ENCODE measurements around the gene VAV2.

Gene VAV2

DNA sequence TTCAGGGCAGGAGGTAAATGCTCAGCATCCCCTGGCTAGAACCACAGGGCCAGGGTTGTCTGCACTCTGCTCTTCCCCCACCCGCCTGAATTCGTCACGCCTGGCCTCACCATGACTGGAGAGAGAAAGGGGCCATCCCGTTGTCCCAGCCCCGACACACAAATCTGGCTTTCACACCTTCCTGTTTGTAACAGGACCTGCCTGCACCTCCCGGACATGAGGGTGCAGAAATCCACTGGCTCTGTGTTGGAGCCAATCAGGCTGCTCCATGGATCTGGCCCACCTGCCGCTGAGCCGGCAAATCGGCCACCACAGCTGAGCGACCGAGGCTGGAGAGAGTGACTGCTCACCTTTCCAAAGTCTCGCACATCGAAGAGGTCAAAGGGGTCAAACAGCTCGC lies 53.4 kb downstream of the VAV2 start (continued):
- TF ChIP-seq, protein P1, sequence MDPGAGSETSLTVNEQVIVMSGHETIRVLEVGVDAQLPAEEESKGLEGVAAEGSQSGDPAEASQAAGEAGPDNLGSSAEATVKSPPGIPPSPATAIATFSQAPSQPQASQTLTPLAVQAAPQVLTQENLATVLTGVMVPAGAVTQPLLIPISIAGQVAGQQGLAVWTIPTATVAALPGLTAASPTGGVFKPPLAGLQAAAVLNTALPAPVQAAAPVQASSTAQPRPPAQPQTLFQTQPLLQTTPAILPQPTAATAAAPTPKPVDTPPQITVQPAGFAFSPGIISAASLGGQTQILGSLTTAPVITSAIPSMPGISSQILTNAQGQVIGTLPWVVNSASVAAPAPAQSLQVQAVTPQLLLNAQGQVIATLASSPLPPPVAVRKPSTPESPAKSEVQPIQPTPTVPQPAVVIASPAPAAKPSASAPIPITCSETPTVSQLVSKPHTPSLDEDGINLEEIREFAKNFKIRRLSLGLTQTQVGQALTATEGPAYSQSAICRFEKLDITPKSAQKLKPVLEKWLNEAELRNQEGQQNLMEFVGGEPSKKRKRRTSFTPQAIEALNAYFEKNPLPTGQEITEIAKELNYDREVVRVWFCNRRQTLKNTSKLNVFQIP (CRISPR knock-in tag; IDR thresholded peaks at IDR 0.05; ENCODE audit: borderline replicate concordance, low read depth), result no peak
- TF ChIP-seq TOX (CRISPR knock-in tag; IDR thresholded peaks at IDR 0.05; ENCODE audit: borderline replicate concordance), result no peak

DNA sequence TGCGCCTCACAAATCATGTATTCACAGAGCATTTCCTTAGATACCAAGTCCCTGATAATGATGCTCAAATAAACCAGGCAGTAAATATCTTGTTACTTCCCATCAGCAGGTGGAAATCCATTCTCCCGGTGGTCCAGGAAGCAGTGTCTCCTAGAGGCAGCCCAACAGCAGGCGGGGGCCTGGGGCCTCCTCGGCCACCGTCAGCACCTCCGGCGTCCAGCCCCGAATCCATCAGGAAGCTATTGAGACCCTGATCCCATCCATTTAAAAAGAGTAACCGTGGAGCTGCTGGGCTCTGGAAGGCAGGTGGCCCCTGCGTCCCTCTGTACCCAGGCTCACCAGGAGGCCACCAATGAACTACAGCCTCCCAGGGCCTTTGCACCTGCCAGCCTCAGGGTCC lies 54.0 kb downstream of the VAV2 start:
- TF ChIP-seq ARNTL (CRISPR knock-in tag; IDR thresholded peaks at IDR 0.05; ENCODE audit: borderline replicate concordance, low read depth) (no peak), ZNF565 (CRISPR knock-in tag; conservative IDR thresholded peaks at IDR 0.05; ENCODE audit: low read depth) (no peak), PPARA (CRISPR knock-in tag; IDR thresholded peaks at IDR 0.05; ENCODE audit: borderline replicate concordance) (no peak)
- no peak for ATAC-seq

DNA sequence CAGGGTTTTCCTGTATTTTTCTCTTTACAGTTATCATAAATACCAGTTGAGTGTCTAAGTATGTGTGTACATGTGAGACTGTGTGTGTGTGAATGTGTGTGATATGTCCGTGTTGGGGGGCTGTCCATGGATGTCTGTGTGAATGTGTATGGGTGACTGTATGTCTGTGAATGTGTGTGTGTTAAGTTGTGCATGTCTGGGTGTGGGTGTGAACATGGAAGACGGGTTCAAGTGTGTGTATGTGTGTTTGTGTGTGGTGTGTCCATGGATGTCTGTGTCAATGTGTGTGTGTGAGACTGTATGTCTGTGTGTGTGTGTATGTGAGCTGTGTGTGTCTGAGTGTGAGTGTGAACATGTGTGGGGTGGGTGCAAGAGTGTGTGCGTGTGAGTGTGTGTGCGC lies 55.0 kb downstream of the VAV2 start:
- no peak for ATAC-seq
- TF ChIP-seq, protein P2, sequence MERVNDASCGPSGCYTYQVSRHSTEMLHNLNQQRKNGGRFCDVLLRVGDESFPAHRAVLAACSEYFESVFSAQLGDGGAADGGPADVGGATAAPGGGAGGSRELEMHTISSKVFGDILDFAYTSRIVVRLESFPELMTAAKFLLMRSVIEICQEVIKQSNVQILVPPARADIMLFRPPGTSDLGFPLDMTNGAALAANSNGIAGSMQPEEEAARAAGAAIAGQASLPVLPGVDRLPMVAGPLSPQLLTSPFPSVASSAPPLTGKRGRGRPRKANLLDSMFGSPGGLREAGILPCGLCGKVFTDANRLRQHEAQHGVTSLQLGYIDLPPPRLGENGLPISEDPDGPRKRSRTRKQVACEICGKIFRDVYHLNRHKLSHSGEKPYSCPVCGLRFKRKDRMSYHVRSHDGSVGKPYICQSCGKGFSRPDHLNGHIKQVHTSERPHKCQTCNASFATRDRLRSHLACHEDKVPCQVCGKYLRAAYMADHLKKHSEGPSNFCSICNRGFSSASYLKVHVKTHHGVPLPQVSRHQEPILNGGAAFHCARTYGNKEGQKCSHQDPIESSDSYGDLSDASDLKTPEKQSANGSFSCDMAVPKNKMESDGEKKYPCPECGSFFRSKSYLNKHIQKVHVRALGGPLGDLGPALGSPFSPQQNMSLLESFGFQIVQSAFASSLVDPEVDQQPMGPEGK (CRISPR knock-in tag; IDR thresholded peaks at IDR 0.05; ENCODE audit: borderline replicate concordance), result no peak
- TF ChIP-seq ZC3H10 (CRISPR knock-in tag; IDR thresholded peaks at IDR 0.05) (no peak), TCF4 (CRISPR knock-in tag; IDR thresholded peaks at IDR 0.05; ENCODE audit: borderline replicate concordance) (no peak), RARB (CRISPR knock-in tag; IDR thresholded peaks at IDR 0.05) (no peak), ZFP3 (CRISPR knock-in tag; IDR thresholded peaks at IDR 0.05) (no peak), CSDC2 (CRISPR knock-in tag; IDR thresholded peaks at IDR 0.05) (no peak), ZNF565 (CRISPR knock-in tag; conservative IDR thresholded peaks at IDR 0.05; ENCODE audit: low read depth) (no peak), TOX (CRISPR knock-in tag; IDR thresholded peaks at IDR 0.05; ENCODE audit: borderline replicate concordance) (no peak), ISL1 (CRISPR knock-in tag; IDR thresholded peaks at IDR 0.05) (no peak), ZFP30 (CRISPR knock-in tag; IDR thresholded peaks at IDR 0.05) (no peak), ARNTL (CRISPR knock-in tag; IDR thresholded peaks at IDR 0.05; ENCODE audit: borderline replicate concordance, low read depth) (no peak), ZNF70 (CRISPR knock-in tag; IDR thresholded peaks at IDR 0.05) (no peak), GLIS3 (CRISPR knock-in tag; IDR thresholded peaks at IDR 0.05) (no peak), BACH2 (CRISPR knock-in tag; IDR thresholded peaks at IDR 0.05; ENCODE audit: borderline replicate concordance) (no peak), ESRRG (CRISPR knock-in tag; IDR thresholded peaks at IDR 0.05) (no peak), SNAI2 (CRISPR knock-in tag; IDR thresholded peaks at IDR 0.05) (no peak), ZNF8 (CRISPR knock-in tag; IDR thresholded peaks at IDR 0.05) (no peak)
- TF ChIP-seq, protein P1 (CRISPR knock-in tag; IDR thresholded peaks at IDR 0.05; ENCODE audit: borderline replicate concordance, low read depth), result no peak
- TF ChIP-seq, protein P3, sequence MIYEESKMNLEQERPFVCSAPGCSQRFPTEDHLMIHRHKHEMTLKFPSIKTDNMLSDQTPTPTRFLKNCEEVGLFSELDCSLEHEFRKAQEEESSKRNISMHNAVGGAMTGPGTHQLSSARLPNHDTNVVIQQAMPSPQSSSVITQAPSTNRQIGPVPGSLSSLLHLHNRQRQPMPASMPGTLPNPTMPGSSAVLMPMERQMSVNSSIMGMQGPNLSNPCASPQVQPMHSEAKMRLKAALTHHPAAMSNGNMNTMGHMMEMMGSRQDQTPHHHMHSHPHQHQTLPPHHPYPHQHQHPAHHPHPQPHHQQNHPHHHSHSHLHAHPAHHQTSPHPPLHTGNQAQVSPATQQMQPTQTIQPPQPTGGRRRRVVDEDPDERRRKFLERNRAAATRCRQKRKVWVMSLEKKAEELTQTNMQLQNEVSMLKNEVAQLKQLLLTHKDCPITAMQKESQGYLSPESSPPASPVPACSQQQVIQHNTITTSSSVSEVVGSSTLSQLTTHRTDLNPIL (CRISPR knock-in tag; IDR thresholded peaks at IDR 0.05; ENCODE audit: low read depth), result no peak
- TF ChIP-seq, protein P4, sequence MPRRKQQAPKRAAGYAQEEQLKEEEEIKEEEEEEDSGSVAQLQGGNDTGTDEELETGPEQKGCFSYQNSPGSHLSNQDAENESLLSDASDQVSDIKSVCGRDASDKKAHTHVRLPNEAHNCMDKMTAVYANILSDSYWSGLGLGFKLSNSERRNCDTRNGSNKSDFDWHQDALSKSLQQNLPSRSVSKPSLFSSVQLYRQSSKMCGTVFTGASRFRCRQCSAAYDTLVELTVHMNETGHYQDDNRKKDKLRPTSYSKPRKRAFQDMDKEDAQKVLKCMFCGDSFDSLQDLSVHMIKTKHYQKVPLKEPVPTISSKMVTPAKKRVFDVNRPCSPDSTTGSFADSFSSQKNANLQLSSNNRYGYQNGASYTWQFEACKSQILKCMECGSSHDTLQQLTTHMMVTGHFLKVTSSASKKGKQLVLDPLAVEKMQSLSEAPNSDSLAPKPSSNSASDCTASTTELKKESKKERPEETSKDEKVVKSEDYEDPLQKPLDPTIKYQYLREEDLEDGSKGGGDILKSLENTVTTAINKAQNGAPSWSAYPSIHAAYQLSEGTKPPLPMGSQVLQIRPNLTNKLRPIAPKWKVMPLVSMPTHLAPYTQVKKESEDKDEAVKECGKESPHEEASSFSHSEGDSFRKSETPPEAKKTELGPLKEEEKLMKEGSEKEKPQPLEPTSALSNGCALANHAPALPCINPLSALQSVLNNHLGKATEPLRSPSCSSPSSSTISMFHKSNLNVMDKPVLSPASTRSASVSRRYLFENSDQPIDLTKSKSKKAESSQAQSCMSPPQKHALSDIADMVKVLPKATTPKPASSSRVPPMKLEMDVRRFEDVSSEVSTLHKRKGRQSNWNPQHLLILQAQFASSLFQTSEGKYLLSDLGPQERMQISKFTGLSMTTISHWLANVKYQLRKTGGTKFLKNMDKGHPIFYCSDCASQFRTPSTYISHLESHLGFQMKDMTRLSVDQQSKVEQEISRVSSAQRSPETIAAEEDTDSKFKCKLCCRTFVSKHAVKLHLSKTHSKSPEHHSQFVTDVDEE (CRISPR knock-in tag; IDR thresholded peaks at IDR 0.05), result no peak
